IMR-90 (cell line): Measurements from ENCODE around the gene PHACTR3. TPM values are rescaled to one million over a fixed set of nuclear protein-coding genes. Genes with fewer than 3 reads are reported as not detected.

Source experiments
- ATAC-seq: fragments of 200-7000 bp; cut with Tn5 transposase; 2 replicates; pipeline ENCODE4 v1.9.1; 2020; ENCODE audit warnings: low read depth, mild to moderate bottlenecking, moderate library complexity
- BruUV-seq: library from RNA; stranded (reverse); fragments of 400-500 nt; replicated peaks from 2 replicates; lab custom pipeline; 2021; lab: Mats Ljungman, UMichigan
- CTCF ChIA-PET: fragments of 300-600 bp; formaldehyde crosslinking; extraction: SDS; loops from one replicate; lab custom pipeline; 2021; ENCODE audit warnings: antibody characterized with exemption; lab: Yijun Ruan, JAX
- POLR2A ChIA-PET: fragments of 300-600 bp; sonication (Branson Sonifier 250); formaldehyde crosslinking; loops from one replicate; lab custom pipeline; 2022; ENCODE audit warnings: antibody characterized with exemption; ENCODE audit not compliant: unreplicated experiment; lab: Charles Lee
- DNase-seq: peaks from one replicate; pipeline ENCODE4 v3.0.0; 2013
- H2AFZ ChIP-seq: replicated peaks from 2 replicates; pipeline ENCODE3; 2013; ENCODE audit warnings: low read length, mild to moderate bottlenecking; ENCODE audit not compliant: poor library complexity
- H2AK5ac ChIP-seq: 2 replicates; pipeline ENCODE4 v1.6.1; 2013; ENCODE audit warnings: low read depth, low read length, inconsistent platforms
- H2AK9ac ChIP-seq: replicated peaks from 2 replicates; pipeline ENCODE3; 2013; ENCODE audit warnings: mild to moderate bottlenecking, low read depth, low read length, moderate library complexity; ENCODE audit not compliant: poor library complexity
- H2BK120ac ChIP-seq: 2 replicates; pipeline ENCODE4 v1.6.1; 2013; ENCODE audit warnings: low read depth, low read length, inconsistent platforms
- H2BK15ac ChIP-seq: 3 replicates; pipeline ENCODE4 v1.6.1; 2013; ENCODE audit warnings: low read depth, low read length, inconsistent platforms
- H2BK20ac ChIP-seq: 2 replicates; pipeline ENCODE4 v1.6.1; 2013; ENCODE audit warnings: low read depth, mild to moderate bottlenecking, inconsistent platforms, low read length, moderate library complexity
- H2BK5ac ChIP-seq: 2 replicates; pipeline ENCODE4 v1.6.1; 2013; ENCODE audit warnings: mild to moderate bottlenecking, low read depth, low read length, inconsistent platforms; ENCODE audit not compliant: poor library complexity, severe bottlenecking
- H3K14ac ChIP-seq: replicated peaks from 2 replicates; pipeline ENCODE4 v1.6.1; 2013; ENCODE audit warnings: low read depth, low read length, inconsistent platforms
- H3K18ac ChIP-seq: 2 replicates; pipeline ENCODE4 v1.6.1; 2013; ENCODE audit warnings: low read depth, low read length, control low read depth
- H3K23ac ChIP-seq: 2 replicates; pipeline ENCODE4 v1.6.1; 2013; ENCODE audit warnings: low read depth, low read length, inconsistent platforms
- H3K27ac ChIP-seq: 2 replicates; pipeline ENCODE4 v1.5.1; 2013; ENCODE audit warnings: mild to moderate bottlenecking, control low read depth, low read length; ENCODE audit not compliant: insufficient read depth
- H3K27me3 ChIP-seq: 2 replicates; pipeline ENCODE4 v1.6.1; 2013; ENCODE audit warnings: low read length; ENCODE audit not compliant: control insufficient read depth, insufficient read depth
- H3K36me3 ChIP-seq: 2 replicates; pipeline ENCODE4 v1.6.1; 2013; ENCODE audit warnings: low read length, mixed read lengths; ENCODE audit not compliant: control insufficient read depth, insufficient read depth
- H3K4ac ChIP-seq: 2 replicates; pipeline ENCODE4 v1.6.1; 2013; ENCODE audit warnings: low read depth, low read length, inconsistent platforms
- H3K4me1 ChIP-seq: 2 replicates; pipeline ENCODE4 v1.6.1; 2013; ENCODE audit warnings: low read length, mixed read lengths; ENCODE audit not compliant: control insufficient read depth, insufficient read depth
- H3K4me2 ChIP-seq: 2 replicates; pipeline ENCODE4 v1.6.1; 2013; ENCODE audit warnings: low read depth, mild to moderate bottlenecking, control low read depth, low read length, moderate library complexity
- H3K4me3 ChIP-seq: 2 replicates; pipeline ENCODE4 v1.5.1; 2013; ENCODE audit warnings: low read depth, mild to moderate bottlenecking, control low read depth, low read length, moderate library complexity; ENCODE audit not compliant: insufficient read depth
- H3K56ac ChIP-seq: 2 replicates; pipeline ENCODE4 v1.6.1; 2013; ENCODE audit warnings: low read length, inconsistent platforms; ENCODE audit not compliant: insufficient read depth; ENCODE audit errors: extremely low read depth
- H3K79me1 ChIP-seq, 2 experiments: 2 replicates each; pipeline ENCODE4 v1.6.1; 2013; ENCODE audit warnings: low read length in 2 of 2, inconsistent platforms in 1 of 2, low read depth in 1 of 2
- H3K9ac ChIP-seq: 2 replicates; pipeline ENCODE4 v1.6.1; 2013; ENCODE audit warnings: low read depth, low read length, control low read depth
- H3K9me1 ChIP-seq: 2 replicates; pipeline ENCODE4 v1.6.1; 2013; ENCODE audit warnings: low read length, inconsistent platforms; ENCODE audit not compliant: insufficient read depth
- H3K9me3 ChIP-seq: 2 replicates; pipeline ENCODE4 v1.6.1; 2013; ENCODE audit warnings: low read length; ENCODE audit not compliant: control insufficient read depth, insufficient read depth
- H4K20me1 ChIP-seq: 2 replicates; pipeline ENCODE4 v1.6.1; 2013; ENCODE audit warnings: low read length, inconsistent platforms; ENCODE audit not compliant: insufficient read depth
- H4K5ac ChIP-seq: 2 replicates; pipeline ENCODE4 v1.6.1; 2013; ENCODE audit warnings: mild to moderate bottlenecking, low read depth, low read length, control low read depth
- H4K8ac ChIP-seq, 2 experiments: 2 replicates each; pipeline ENCODE4 v1.6.1; 2013; ENCODE audit warnings: low read depth in 2 of 2, low read length in 2 of 2, control low read depth in 1 of 2, inconsistent platforms in 1 of 2
- H4K91ac ChIP-seq: 2 replicates; pipeline ENCODE4 v1.6.1; 2013; ENCODE audit warnings: low read depth, low read length, inconsistent platforms; ENCODE audit not compliant: insufficient read depth
- CEBPB ChIP-seq: IDR thresholded peaks from 2 replicates; pipeline ENCODE4 v1.6.1; 2012; ENCODE audit warnings: low read depth, low read length, improper control_type of control experiment
- CHD1 ChIP-seq: IDR thresholded peaks from 2 replicates; pipeline ENCODE4 v1.6.1; 2012; ENCODE audit warnings: low read depth, low read length, improper control_type of control experiment
- MAZ ChIP-seq: IDR thresholded peaks from 2 replicates; pipeline ENCODE4 v1.6.1; 2012; ENCODE audit warnings: low read depth, mild to moderate bottlenecking, low read length, improper control_type of control experiment, moderate library complexity, borderline replicate concordance
- POLR2A ChIP-seq: IDR thresholded peaks from 2 replicates; pipeline ENCODE4 v1.6.1; 2012; ENCODE audit warnings: mild to moderate bottlenecking, low read depth, low read length
- RAD21 ChIP-seq: IDR thresholded peaks from 2 replicates; pipeline ENCODE4 v1.6.1; 2012; ENCODE audit warnings: low read length, improper control_type of control experiment
- RCOR1 ChIP-seq: IDR thresholded peaks from 2 replicates; pipeline ENCODE4 v1.6.1; 2012; ENCODE audit warnings: mild to moderate bottlenecking, low read length, improper control_type of control experiment; ENCODE audit not compliant: insufficient replicate concordance
- RFX5 ChIP-seq: IDR thresholded peaks from 2 replicates; pipeline ENCODE4 v1.8.0; 2012; ENCODE audit warnings: low read depth, mild to moderate bottlenecking, low read length, moderate library complexity
- WGBS, 2 experiments: methylation state at CpG; one replicate each; pipeline versions ENCODE4 v1.1.5 to v1.1.7; 2013; ENCODE audit warnings: missing lambda C conversion rate in 2 of 2; ENCODE audit not compliant: insufficient read length in 1 of 2; ENCODE audit errors: extremely low coverage in 2 of 2; 5-methylcytosine and 5-hydroxymethylcytosine counted together
- dilution Hi-C: fragments of 300-500 bp; cut with HindIII; formaldehyde crosslinking; loops from one replicate; pipeline ENCODE4 v1.14.3; 2018; ENCODE audit warnings: low sequenced_read_pairs; ENCODE audit not compliant: unreplicated experiment
- in situ Hi-C: fragments of 300-500 bp; cut with MboI; formaldehyde crosslinking; loops from 3 replicates; pipeline ENCODE4 v1.14.3; 2019; ENCODE audit warnings: low sequenced_read_pairs, inconsistent platforms, mixed read lengths
- intact Hi-C: fragments of 100-400 bp; cut with micrococcal nuclease; formaldehyde crosslinking; loops from 2 replicates; pipeline ENCODE4 v1.10.0; 2022
- polyA plus RNA-seq, 3 experiments: library from polyadenylated mRNA; depleted of rRNA; stranded (reverse); fragments of >200 nt; gene quantifications; 2 replicates each; pipeline ENCODE4 v1.2.3, GENCODE V29; 2012; ENCODE audit warnings: low replicate concordance in 1 of 3
- total RNA-seq: library from RNA; depleted of rRNA; stranded (reverse); fragments of >200 nt; gene quantifications from 2 replicates; pipeline ENCODE4 v1.2.3, GENCODE V29; 2012

PHACTR3 gene
- total and polyA plus RNA-seq, 2 of the 4 experiments (the other 2 are of a cell fraction): not detected

DNA sequence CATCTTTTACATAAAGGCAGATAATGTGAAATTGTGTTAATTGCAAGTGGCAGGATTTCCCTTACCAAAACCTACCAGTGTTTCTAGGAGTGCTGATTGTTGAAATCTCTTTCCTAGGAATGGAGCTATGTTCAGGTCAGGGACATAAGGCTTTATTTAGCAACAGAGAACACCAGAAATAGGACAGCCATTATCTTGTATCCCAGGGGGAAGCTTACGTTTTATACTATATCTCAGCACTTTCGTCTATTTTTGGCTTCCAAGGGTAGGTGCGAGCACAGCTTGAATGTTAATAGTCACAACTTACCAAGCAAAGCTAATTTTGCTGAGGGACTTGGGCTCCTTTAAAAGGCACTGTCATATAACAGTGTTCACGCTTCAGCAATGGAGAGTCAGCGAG, 235.1 kb downstream of the PHACTR3 start:
- Histone ChIP-seq H3K56ac (no peak overlapping the region), H2AK5ac (no peak overlapping the region), H3K27me3 (no peaks in the 10 kb centered on the region; the same call in 1 of the 2 replicates), H2BK20ac (no peak overlapping the region), H4K8ac (no peak overlapping the region), H3K27ac (no peak overlapping the region), H4K5ac (no peak overlapping the region), H4K91ac (no peak overlapping the region), H3K9ac (no peak overlapping the region), H4K20me1 (no peaks in the 10 kb centered on the region), H3K18ac (no peak overlapping the region), H2BK15ac (no peak overlapping the region), H3K9me3 (no peaks in the 10 kb centered on the region), H2AFZ (no peak overlapping the region), H3K23ac (no peak overlapping the region), H3K4me1 (no peaks in the 10 kb centered on the region), H2BK120ac (no peak overlapping the region), H3K14ac (no peak overlapping the region), H2AK9ac (no peak overlapping the region), H3K4me3 (no peak overlapping the region), H3K79me1 (no peaks in the 10 kb centered on the region), H3K9me1 (no peaks in the 10 kb centered on the region), H3K4ac (no peak overlapping the region), H3K36me3 (no peaks in the 10 kb centered on the region), H3K4me2 (no peak overlapping the region), H2BK5ac (no peak overlapping the region)
- no peak for ATAC-seq
- DNase-seq: no peak
- no peak for TF ChIP-seq CHD1
- TF ChIP-seq RAD21: no peak
- TF ChIP-seq MAZ: no peak
- TF ChIP-seq RCOR1: no peak
- no peak for TF ChIP-seq RFX5
- TF ChIP-seq CEBPB: no peak
- no peak for TF ChIP-seq POLR2A
- intact Hi-C loops: no loop called here
- POLR2A ChIA-PET: no interaction called here
- no TSS peak for BruUV-seq
- 50% methylated on average over 2 of the region's 5 CpGs; no CpG with 5 or more reads in 1 of the 2 experiments for WGBS, 2 experiments
- dilution Hi-C loops: no loop called here
- CTCF ChIA-PET: interaction anchor here (0.6 to 6.4 kb wide), 4 partner anchors 10 to 391 kb away, joined by 3 to 31 read pairs (median 5); no protein-coding TSS in a partner anchor
- in situ Hi-C loops: no loop called here
